HL-60 (cell line): Measurements from ENCODE around the gene POU3F4.

Source experiments
- DNase-seq, 2 experiments: peaks; one replicate each; pipeline ENCODE4 v3.0.0-alpha.2; 2010 to 2020; ENCODE audit warnings: low read depth in 1 of 2, low spot score in 1 of 2
- H3K27ac ChIP-seq: fragments of 250-450 bp; sonication (Bioruptor Pico); replicated peaks from 2 replicates; pipeline ENCODE4 v1.5.1; 2020; ENCODE audit warnings: mild to moderate bottlenecking, moderate library complexity
- H3K27me3 ChIP-seq: fragments of 250-450 bp; sonication (Bioruptor Pico); 2 replicates; pipeline ENCODE4 v1.5.1; 2021; ENCODE audit warnings: mild to moderate bottlenecking, moderate library complexity; ENCODE audit not compliant: insufficient read depth, poor library complexity, severe bottlenecking
- H3K4me3 ChIP-seq: replicated peaks from 2 replicates; pipeline ENCODE4 v1.5.1; 2011; ENCODE audit warnings: mild to moderate bottlenecking, control low read depth, low read length; ENCODE audit not compliant: insufficient read depth
- CTCF ChIP-seq: IDR thresholded peaks from one replicate; pipeline ENCODE4 v1.5.1; 2011; ENCODE audit warnings: low read length, control low read depth, inconsistent platforms; ENCODE audit not compliant: insufficient read depth
- GABPA ChIP-seq: IDR thresholded peaks from 2 replicates; pipeline ENCODE4 v1.6.1; 2012; ENCODE audit warnings: low read depth
- POLR2AphosphoS5 ChIP-seq: IDR thresholded peaks from 2 replicates; pipeline ENCODE4 v1.6.1; 2012; ENCODE audit warnings: low read depth
- REST ChIP-seq: IDR thresholded peaks from 2 replicates; pipeline ENCODE4 v1.6.1; 2012; ENCODE audit warnings: low read depth; ENCODE audit not compliant: insufficient replicate concordance
- SPI1 ChIP-seq: IDR thresholded peaks from 2 replicates; pipeline ENCODE4 v1.6.1; 2012; ENCODE audit warnings: low read depth, mild to moderate bottlenecking, borderline replicate concordance

Gene POU3F4

GRCh38 chrX:83521905-83522304, 13.8 kb downstream of the POU3F4 start:
- no peak for DNase-seq
- no peaks in the 10 kb centered on the region for H3K27me3 ChIP-seq
- H3K27ac ChIP-seq, result no peak overlapping the region
- TF ChIP-seq CTCF (no peak), REST (no peak), GABPA (no peak)
- no peak overlapping the region for H3K4me3 ChIP-seq

- TF ChIP-seq POLR2AphosphoS5 (no peak), CTCF (no peak), GABPA (no peak), SPI1 (no peak), REST (no peak)
- DNase-seq, result no peak
Observed at GRCh38 chrX:83529950-83530349, 21.9 kb downstream of the POU3F4 start.

GRCh38 chrX:83535417-83536196, 27.5 kb downstream of the POU3F4 start:
- TF ChIP-seq GABPA (no peak), SPI1 (no peak), REST (no peak), POLR2AphosphoS5 (no peak), CTCF (no peak)
- no peak for DNase-seq
- Histone ChIP-seq H3K27ac (no peak overlapping the region), H3K4me3 (no peak overlapping the region), H3K27me3 (no peaks in the 10 kb centered on the region)

More at GRCh38 chrX:83529950-83530349, 21.9 kb downstream of the POU3F4 start:
- Histone ChIP-seq H3K4me3 (no peak overlapping the region), H3K27me3 (no peaks in the 10 kb centered on the region), H3K27ac (no peak overlapping the region)
